GM23338 (cell line): ENCODE data around the gene LASP1NB.

Experiments used
- ATAC-seq: fragments of 200-7000 bp; cut with Tn5 transposase; 3 replicates; pipeline ENCODE4 v1.9.1; 2020
- DNase-seq: peaks from one replicate; pipeline ENCODE4 v3.0.0-alpha.2; 2015; ENCODE audit warnings: low spot score
- H2AFZ ChIP-seq: fragments of 200-600 bp; sonication (generic); 2 replicates; pipeline ENCODE4 v1.8.0; 2016; ENCODE audit warnings: antibody characterized with exemption, mild to moderate bottlenecking, moderate library complexity
- H3F3A ChIP-seq: fragments of 200-600 bp; sonication (generic); replicated peaks from 2 replicates; pipeline ENCODE4 v1.8.0; 2017; ENCODE audit warnings: antibody characterized with exemption, mixed run types, low read depth
- H3K27ac ChIP-seq: fragments of 200-600 bp; sonication (generic); 2 replicates; pipeline ENCODE4 v1.6.1; 2016; ENCODE audit warnings: low read depth
- H3K27me3 ChIP-seq: fragments of 200-600 bp; sonication (generic); 2 replicates; pipeline ENCODE4 v1.8.0; 2016; ENCODE audit warnings: mild to moderate bottlenecking, mixed run types, moderate library complexity; ENCODE audit not compliant: insufficient read depth
- H3K36me3 ChIP-seq: fragments of 200-600 bp; sonication (generic); 2 replicates; pipeline ENCODE4 v1.8.0; 2016; ENCODE audit warnings: mild to moderate bottlenecking; ENCODE audit not compliant: insufficient read depth
- H3K4me1 ChIP-seq: fragments of 200-600 bp; sonication (generic); 2 replicates; pipeline ENCODE4 v1.8.0; 2016; ENCODE audit warnings: mild to moderate bottlenecking, moderate library complexity; ENCODE audit not compliant: insufficient read depth
- H3K4me2 ChIP-seq: fragments of 200-600 bp; sonication (generic); 2 replicates; pipeline ENCODE4 v1.7.1; 2017; ENCODE audit warnings: mixed run types
- H3K4me3 ChIP-seq: fragments of 200-600 bp; sonication (generic); 2 replicates; pipeline ENCODE4 v1.6.1; 2016; ENCODE audit warnings: mixed run types
- H3K79me2 ChIP-seq: fragments of 200-600 bp; sonication (generic); replicated peaks from 2 replicates; pipeline ENCODE4 v1.8.0; 2017; ENCODE audit warnings: mild to moderate bottlenecking; ENCODE audit not compliant: insufficient read depth
- H3K9me2 ChIP-seq: fragments of 200-600 bp; sonication (generic); 2 replicates; pipeline ENCODE4 v1.8.0; 2017; ENCODE audit not compliant: insufficient read depth
- H4K20me1 ChIP-seq: fragments of 200-600 bp; sonication (generic); replicated peaks from 2 replicates; pipeline ENCODE4 v1.8.0; 2017; ENCODE audit warnings: mild to moderate bottlenecking; ENCODE audit not compliant: insufficient read depth
- H3K27ac Mint-ChIP-seq: 2 replicates; pipeline ENCODE4 v1.8.0; 2020; ENCODE audit warnings: inconsistent platforms, mild to moderate bottlenecking, moderate library complexity, mixed read lengths
- H3K27me3 Mint-ChIP-seq: 3 replicates; pipeline ENCODE4 v1.8.0; 2022; ENCODE audit warnings: low read depth, mild to moderate bottlenecking, moderate library complexity, mixed read lengths, inconsistent platforms; ENCODE audit not compliant: insufficient read depth, poor library complexity
- H3K36me3 Mint-ChIP-seq: 3 replicates; pipeline ENCODE4 v1.8.0; 2021; ENCODE audit warnings: low read depth, mild to moderate bottlenecking, inconsistent platforms, moderate library complexity, mixed read lengths
- H3K4me1 Mint-ChIP-seq: 3 replicates; pipeline ENCODE4 v1.8.0; 2020; ENCODE audit warnings: mild to moderate bottlenecking, inconsistent platforms, mixed read lengths
- H3K4me3 Mint-ChIP-seq: 3 replicates; pipeline ENCODE4 v1.8.0; 2021; ENCODE audit warnings: moderate library complexity, mild to moderate bottlenecking, inconsistent platforms, mixed read lengths
- H3K9me3 Mint-ChIP-seq: 3 replicates; pipeline ENCODE4 v1.8.0; 2020; ENCODE audit warnings: moderate library complexity, mild to moderate bottlenecking, inconsistent platforms, mixed read lengths
- CREB1 ChIP-seq: fragments of 250-450 bp; sonication (Bioruptor Pico); IDR thresholded peaks from 2 replicates; pipeline ENCODE4 v1.5.0; 2020; ENCODE audit warnings: low read depth, mild to moderate bottlenecking, moderate library complexity
- CTCF ChIP-seq, 2 experiments: fragments of 200-600 bp in 1 of 2; sonication (generic) in 1 of 2; conservative IDR thresholded peaks; 2 replicates each; pipeline versions ENCODE4 v1.5.1 to v1.6.1; 2016 to 2017; ENCODE audit warnings: antibody characterized with exemption in 2 of 2, low read depth in 2 of 2, mild to moderate bottlenecking in 2 of 2, moderate library complexity in 1 of 2
- EZH2 ChIP-seq: fragments of 200-600 bp; sonication (generic); IDR thresholded peaks from one replicate; pipeline ENCODE4 v1.8.0; 2017; ENCODE audit warnings: antibody characterized with exemption, mild to moderate bottlenecking, low read depth; ENCODE audit not compliant: unreplicated experiment
- EZH2phosphoT487 ChIP-seq: fragments of 200-600 bp; sonication (generic); IDR thresholded peaks from one replicate; pipeline ENCODE4 v1.8.1; 2018; ENCODE audit warnings: antibody characterized with exemption; ENCODE audit not compliant: unreplicated experiment
- JUNB ChIP-seq: IDR thresholded peaks from one replicate; pipeline ENCODE4 v1.6.1; 2016; ENCODE audit warnings: antibody characterized with exemption; ENCODE audit not compliant: unreplicated experiment
- NANOG ChIP-seq: IDR thresholded peaks from 2 replicates; pipeline ENCODE4 v1.6.1; 2016; ENCODE audit warnings: antibody characterized with exemption, borderline replicate concordance
- POLR2AphosphoS5 ChIP-seq: IDR thresholded peaks from 2 replicates; pipeline ENCODE4 v1.6.1; 2016; ENCODE audit warnings: antibody characterized with exemption, low read depth
- ZNF114 ChIP-seq: fragments of 250-450 bp; sonication (Bioruptor Pico); IDR thresholded peaks from 2 replicates; pipeline ENCODE4 v1.5.0; 2020; ENCODE audit warnings: mild to moderate bottlenecking, moderate library complexity
- ZNF462 ChIP-seq: fragments of 250-450 bp; sonication (Bioruptor Pico); IDR thresholded peaks from 2 replicates; pipeline ENCODE4 v1.5.0; 2020; ENCODE audit warnings: mild to moderate bottlenecking, moderate library complexity

Gene LASP1NB

GRCh38 chr17:38969281-38969680 is 43.9 kb downstream of the LASP1NB start (continued):
- TF ChIP-seq POLR2AphosphoS5 (no peak), ZNF114 (CRISPR knock-in tag) (no peak), CREB1 (no peak), JUNB (no peak), EZH2 (no peak), NANOG (no peak), EZH2phosphoT487 (no peak), CTCF (conservative IDR thresholded peaks at IDR 0.05; ENCODE audit: low read depth in 2 of 2) (no peak)

- Mint-ChIP-seq H3K27ac (no peak overlapping the region), H3K36me3 (no peaks in the 10 kb centered on the region), H3K27me3 (peaks cover 9% of the 10 kb centered on the region), H3K9me3 (no peaks in the 10 kb centered on the region; the same call in 2 of the 3 replicates), H3K4me3 (no peak overlapping the region), H3K4me1 (peaks cover 21% of the 10 kb centered on the region; the same call in 2 of the 3 replicates)
- DNase-seq (peak; percentile 39), ATAC-seq (no peak)
- no peaks in the 10 kb centered on the region for H4K20me1 ChIP-seq
- H3K27me3 ChIP-seq, result no peaks in the 10 kb centered on the region
- no peak overlapping the region for H3K27ac ChIP-seq
- TF ChIP-seq ZNF114 (CRISPR knock-in tag) (no peak), CTCF (conservative IDR thresholded peaks at IDR 0.05; ENCODE audit: low read depth in 2 of 2) (peak in 1 of 2 experiments; percentile 22; a peak in 2 of 4 replicates)
- no peak overlapping the region for H3K4me2 ChIP-seq
- no peaks in the 10 kb centered on the region for H3K79me2 ChIP-seq
- no peak overlapping the region for H2AFZ ChIP-seq
- no peaks in the 10 kb centered on the region for H3K36me3 ChIP-seq
- H3F3A ChIP-seq, result no peaks in the 10 kb centered on the region
- H3K4me1 ChIP-seq, result peaks cover 21% of the 10 kb centered on the region
- H3K4me3 ChIP-seq, result no peak overlapping the region
- no peaks in the 10 kb centered on the region for H3K9me2 ChIP-seq
Observed at GRCh38 chr17:38970128-38970527, 44.7 kb downstream of the LASP1NB start.

DNA sequence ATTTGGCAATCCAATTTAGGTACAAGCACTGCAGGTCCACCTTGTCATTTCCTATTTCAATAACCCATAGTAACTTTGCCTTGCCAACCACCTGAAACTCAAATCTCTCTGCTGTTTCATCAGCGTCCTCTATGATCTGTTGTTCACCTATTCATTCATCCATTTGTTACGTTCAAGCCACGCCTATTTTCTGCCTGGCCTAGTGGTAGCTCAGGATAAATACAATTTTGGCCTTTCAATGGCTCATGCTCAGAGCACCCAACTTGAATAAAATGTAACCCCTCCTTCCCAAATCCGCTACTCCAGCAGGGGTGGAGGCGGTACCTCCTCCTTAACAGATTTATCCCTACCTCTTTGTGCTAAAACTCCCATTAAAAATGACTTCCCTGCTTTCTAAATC is 45.4 kb downstream of the LASP1NB start:
- Histone ChIP-seq H3K27ac (no peak overlapping the region), H3K4me2 (no peak overlapping the region), H3F3A (no peaks in the 10 kb centered on the region), H2AFZ (peak overlapping the region; percentile 72; the same call in 1 of the 2 replicates), H3K4me1 (peaks cover 21% of the 10 kb centered on the region), H3K79me2 (no peaks in the 10 kb centered on the region), H3K36me3 (no peaks in the 10 kb centered on the region), H4K20me1 (no peaks in the 10 kb centered on the region), H3K27me3 (no peaks in the 10 kb centered on the region), H3K4me3 (no peak overlapping the region), H3K9me2 (no peaks in the 10 kb centered on the region)
- peaks cover 21% of the 10 kb centered on the region; the same call in 2 of the 3 replicates for H3K4me1 Mint-ChIP-seq
- peaks cover 9% of the 10 kb centered on the region for H3K27me3 Mint-ChIP-seq
- peak; percentile 20 for DNase-seq
- no peak overlapping the region for H3K4me3 Mint-ChIP-seq
- H3K9me3 Mint-ChIP-seq, result no peaks in the 10 kb centered on the region; the same call in 2 of the 3 replicates
- no peak for ATAC-seq
- H3K36me3 Mint-ChIP-seq, result no peaks in the 10 kb centered on the region
- H3K27ac Mint-ChIP-seq, result no peak overlapping the region
- no peak for TF ChIP-seq CREB1
- no peak for TF ChIP-seq ZNF462
